ENCODE results near the gene CCNF.
A peak's percentile ranks its signal among the peaks of the same experiment; 100 is the strongest.

The CCNF gene

GRCh38 chr16:2507665-2508064, 78.4 kb downstream of the CCNF start:
- H3K4me1 ChIP-seq (ENCODE audit: control extremely low read depth in 1 of 4, control insufficient read depth in 4 of 4, insufficient read depth in 4 of 4, low read length in 3 of 4), result peaks cover 3 to 72% (median 61%) of the 10 kb centered on the region in 4 experiments
- H3K27me3 ChIP-seq (replicated peaks in 2 of 5; ENCODE audit: control insufficient read depth in 4 of 5, insufficient read depth in 5 of 5, low read length in 4 of 5), result no peaks in the 10 kb centered on the region
- peak in 1 of 3 donors; percentile 24 for DNase-seq
- no peaks in the 10 kb centered on the region for H3K9me3 ChIP-seq (ENCODE audit: control extremely low read depth in 1 of 5, control insufficient read depth in 4 of 5, insufficient read depth in 2 of 5, low read depth in 1 of 5, low read length in 4 of 5)
- H3K4me3 ChIP-seq (ENCODE audit: control insufficient read depth in 1 of 7, extremely low read depth in 1 of 7, insufficient read depth in 4 of 7, low read depth in 2 of 7, low read length in 6 of 7), result peak overlapping the region in 3 of 7 experiments; percentile 36 to 52 (median 48)
- CTCF ChIA-PET, result interaction anchor here (0.9 to 1.6 kb wide), 5 partner anchors 8 to 71 kb away, joined by 3 to 5 read pairs (median 3); partner anchors contain the start of gene AMDHD2
- no peaks in the 10 kb centered on the region for H3K36me3 ChIP-seq (ENCODE audit: control insufficient read depth in 4 of 4, insufficient read depth in 4 of 4, low read length in 3 of 4)
- WGBS (ENCODE audit: insufficient coverage), result 68% methylated on average over 7 of the region's 11 CpGs
- peak overlapping the region in 1 of 2 experiments; percentile 59 for H3K27ac ChIP-seq (ENCODE audit: insufficient read depth in 1 of 2, low read depth in 1 of 2, low read length in 2 of 2, poor library complexity in 1 of 2, severe bottlenecking in 2 of 2)
- POLR2A ChIA-PET, result interaction anchor here (0.6 to 1.9 kb wide), 4 partner anchors 13 to 172 kb away, joined by 3 to 6 read pairs (median 3); partner anchors contain the start of genes AMDHD2 and CEMP1

Measured in common myeloid progenitor, CD34-positive (primary cell).